Chondrocyte (in vitro differentiated cells): ENCODE data around the gene SPOPL. TPM values are rescaled to one million over a fixed set of nuclear protein-coding genes. Genes with fewer than 3 reads are reported as not detected.
"Not testable (repeated sequence)": the region's sequence is repeated elsewhere in the genome, so short reads cannot be mapped to it uniquely, and the experiment has no call there.

Source experiments
- DNase-seq: peaks from one replicate; pipeline ENCODE4 v3.0.0; 2021; ENCODE audit warnings: mixed read lengths, low spot score
- H3K27ac Mint-ChIP-seq: one replicate; pipeline ENCODE4 v1.8.0; 2021; ENCODE audit warnings: mild to moderate bottlenecking, moderate library complexity, mixed read lengths; ENCODE audit not compliant: unreplicated experiment
- H3K27me3 Mint-ChIP-seq: 2 replicates; pipeline ENCODE4 v1.8.0; 2021; ENCODE audit warnings: low read depth, mixed read lengths
- H3K36me3 Mint-ChIP-seq: 2 replicates; pipeline ENCODE4 v1.8.0; 2021; ENCODE audit warnings: low read depth, mixed read lengths
- H3K4me1 Mint-ChIP-seq: 2 replicates; pipeline ENCODE4 v1.8.0; 2021; ENCODE audit warnings: low read depth, mild to moderate bottlenecking, mixed read lengths
- H3K4me3 Mint-ChIP-seq: one replicate; pipeline ENCODE4 v1.8.0; 2021; ENCODE audit warnings: mild to moderate bottlenecking, moderate library complexity, mixed read lengths; ENCODE audit not compliant: unreplicated experiment
- H3K9me3 Mint-ChIP-seq: 2 replicates; pipeline ENCODE4 v1.8.0; 2021; ENCODE audit warnings: low read depth, mixed read lengths
- CTCF ChIP-seq: fragments of 200-600 bp; sonication (generic); IDR thresholded peaks from 2 replicates; pipeline ENCODE4 v1.5.0; 2021; ENCODE audit warnings: antibody characterized with exemption, mild to moderate bottlenecking, moderate library complexity
- total RNA-seq: library from RNA; stranded (reverse); gene quantifications from 3 replicates; pipeline ENCODE4 v1.2.1, GENCODE V29; 2021

Gene SPOPL
- total RNA-seq, 1 donor from 2014 or later: 16.2 TPM

GRCh38 chr2:138475277-138475776, 26.2 kb upstream of the SPOPL start:
- Mint-ChIP-seq H3K36me3 (no peaks in the 10 kb centered on the region), H3K27me3 (no peaks in the 10 kb centered on the region), H3K27ac (no peak overlapping the region), H3K4me1 (peaks cover 10% of the 10 kb centered on the region), H3K4me3 (no peak overlapping the region), H3K9me3 (no peaks in the 10 kb centered on the region)
- DNase-seq: no peak
- no peak for TF ChIP-seq CTCF

- no peak for TF ChIP-seq CTCF
- Mint-ChIP-seq H3K36me3 (no peaks in the 10 kb centered on the region), H3K27me3 (no peaks in the 10 kb centered on the region), H3K4me1 (peaks cover 10% of the 10 kb centered on the region), H3K4me3 (no peak overlapping the region), H3K27ac (no peak overlapping the region), H3K9me3 (no peaks in the 10 kb centered on the region)
- DNase-seq: no peak
These were observed 25.4 kb upstream of the SPOPL start for GRCh38 chr2:138476186-138476585.

- no peak overlapping the region for H3K4me3 Mint-ChIP-seq
- H3K36me3 Mint-ChIP-seq: no peaks in the 10 kb centered on the region
- H3K4me1 Mint-ChIP-seq: peaks cover 10% of the 10 kb centered on the region
- DNase-seq: no peak
- no peaks in the 10 kb centered on the region for H3K9me3 Mint-ChIP-seq
- no peak overlapping the region for H3K27ac Mint-ChIP-seq
- no peak for TF ChIP-seq CTCF
- no peaks in the 10 kb centered on the region for H3K27me3 Mint-ChIP-seq
These were observed 24.6 kb upstream of the SPOPL start for GRCh38 chr2:138476940-138477339.

GRCh38 chr2:138482796-138483195, 18.8 kb upstream of the SPOPL start:
- H3K4me1 Mint-ChIP-seq, H3K27me3 Mint-ChIP-seq, H3K9me3 Mint-ChIP-seq, H3K27ac Mint-ChIP-seq, H3K36me3 Mint-ChIP-seq, DNase-seq, H3K4me3 Mint-ChIP-seq: not testable (repeated sequence)

- Mint-ChIP-seq H3K27ac (no peak overlapping the region), H3K4me3 (no peak overlapping the region), H3K9me3 (peaks cover 3% of the 10 kb centered on the region), H3K4me1 (no peaks in the 10 kb centered on the region), H3K27me3 (no peaks in the 10 kb centered on the region), H3K36me3 (peaks cover 2% of the 10 kb centered on the region)
- no peak for DNase-seq
- TF ChIP-seq CTCF: no peak
These were observed 16.6 kb upstream of the SPOPL start for GRCh38 chr2:138485019-138485418.

- Mint-ChIP-seq H3K9me3 (peaks cover 3% of the 10 kb centered on the region), H3K4me1 (no peaks in the 10 kb centered on the region), H3K27me3 (no peaks in the 10 kb centered on the region), H3K4me3 (no peak overlapping the region), H3K27ac (no peak overlapping the region), H3K36me3 (peaks cover 2% of the 10 kb centered on the region)
- DNase-seq: no peak
- TF ChIP-seq CTCF: no peak
These were observed 15.0 kb upstream of the SPOPL start for GRCh38 chr2:138486363-138487198.
